KMS-11 (cell line): Measurements from ENCODE around the gene SLC25A3.
A peak's percentile ranks its signal among the peaks of the same experiment; 100 is the strongest.

Experiments
- H2AFZ ChIP-seq: fragments of 200-600 bp; sonication (generic); 2 replicates; pipeline ENCODE4 v1.6.1; 2016; ENCODE audit warnings: antibody characterized with exemption, mixed run types, low read depth
- H3K27ac ChIP-seq: fragments of 200-600 bp; sonication (generic); 2 replicates; pipeline ENCODE4 v1.6.1; 2016; ENCODE audit warnings: mild to moderate bottlenecking, mixed run types
- H3K27me3 ChIP-seq: fragments of 200-600 bp; sonication (generic); 2 replicates; pipeline ENCODE4 v1.6.1; 2017; ENCODE audit warnings: mild to moderate bottlenecking, low read depth, mixed run types, moderate library complexity; ENCODE audit not compliant: insufficient read depth
- H3K36me3 ChIP-seq: fragments of 200-600 bp; sonication (generic); 2 replicates; pipeline ENCODE4 v1.6.1; 2017; ENCODE audit warnings: mild to moderate bottlenecking, mixed run types; ENCODE audit not compliant: insufficient read depth
- H3K4me1 ChIP-seq: fragments of 200-600 bp; sonication (generic); 2 replicates; pipeline ENCODE4 v1.6.1; 2016; ENCODE audit warnings: mild to moderate bottlenecking, low read depth, mixed run types; ENCODE audit not compliant: poor library complexity, severe bottlenecking
- H3K4me2 ChIP-seq: fragments of 200-600 bp; sonication (generic); 2 replicates; pipeline ENCODE4 v1.7.0; 2016; ENCODE audit warnings: mild to moderate bottlenecking, mixed run types
- H3K4me3 ChIP-seq: fragments of 200-600 bp; sonication (generic); IDR thresholded peaks from 2 replicates; pipeline ENCODE4 v1.6.1; 2017; ENCODE audit warnings: low read depth, low read length, mixed read lengths; ENCODE audit not compliant: insufficient read depth
- H3K79me2 ChIP-seq: fragments of 200-600 bp; sonication (generic); 2 replicates; pipeline ENCODE4 v1.6.1; 2016; ENCODE audit warnings: low read depth, mixed run types; ENCODE audit not compliant: insufficient read depth
- H3K9ac ChIP-seq: fragments of 200-600 bp; sonication (generic); 2 replicates; pipeline ENCODE4 v1.6.1; 2016; ENCODE audit warnings: mild to moderate bottlenecking, mixed run types
- H4K20me1 ChIP-seq: fragments of 200-600 bp; sonication (generic); 2 replicates; pipeline ENCODE4 v1.6.1; 2016; ENCODE audit warnings: mild to moderate bottlenecking, mixed run types; ENCODE audit not compliant: insufficient read depth
- CTCF ChIP-seq: fragments of 200-600 bp; sonication (generic); conservative IDR thresholded peaks from 2 replicates; pipeline ENCODE4 v1.6.1; 2017; ENCODE audit warnings: low read depth, mild to moderate bottlenecking, antibody characterized with exemption, low read length, moderate library complexity, mixed read lengths

Gene SLC25A3

GRCh38 chr12:98644433-98644711 is 50.9 kb downstream of the SLC25A3 start:
- no peak for TF ChIP-seq CTCF
- Histone ChIP-seq H2AFZ (peak overlapping the region; percentile 82), H3K4me3 (no peak overlapping the region), H3K79me2 (peaks cover 30% of the 10 kb centered on the region), H3K4me2 (peak overlapping the region; percentile 85; the same call in 1 of the 2 replicates), H4K20me1 (no peaks in the 10 kb centered on the region), H3K27ac (peak overlapping the region; percentile 68), H3K4me1 (peaks cover 7% of the 10 kb centered on the region), H3K9ac (peak overlapping the region; percentile 70), H3K27me3 (no peaks in the 10 kb centered on the region), H3K36me3 (no peaks in the 10 kb centered on the region)

GRCh38 chr12:98644712-98645571 is 51.5 kb downstream of the SLC25A3 start, which contains the start of the genes APAF1 and IKBIP:
Gene APAF1, plus strand, starts transcription at chr12:98645290. Its CDS starts 3,070 bp downstream, at chr12:98648360.
Gene IKBIP, minus strand, starts transcription at chr12:98644788. Its CDS starts 87 bp downstream, at chr12:98644701.
- Histone ChIP-seq H3K4me1 (peaks cover 7% of the 10 kb centered on the region), H3K4me3 (no peak within 1 kb of the TSS), H3K27me3 (no peaks in the 10 kb centered on the region), H3K4me2 (peak within 1 kb of the TSS; percentile 85), H3K27ac (peak within 1 kb of the TSS; percentile 68), H4K20me1 (no peaks in the 10 kb centered on the region), H3K79me2 (peaks cover 30% of the 10 kb centered on the region), H3K36me3 (no peaks in the 10 kb centered on the region), H3K9ac (peak within 1 kb of the TSS; percentile 70), H2AFZ (peak within 1 kb of the TSS; percentile 82)
- TF ChIP-seq CTCF, result no peak

- peaks cover 30% of the 10 kb centered on the region for H3K79me2 ChIP-seq
- no peaks in the 10 kb centered on the region for H4K20me1 ChIP-seq
- H3K27ac ChIP-seq, result no peak overlapping the region
- no peaks in the 10 kb centered on the region for H3K27me3 ChIP-seq
- no peaks in the 10 kb centered on the region for H3K36me3 ChIP-seq
- TF ChIP-seq CTCF, result no peak
- H3K9ac ChIP-seq, result peak overlapping the region; percentile 20; the same call in 1 of the 2 replicates
- peaks cover 7% of the 10 kb centered on the region for H3K4me1 ChIP-seq
- peak overlapping the region; percentile 76 for H2AFZ ChIP-seq
- H3K4me2 ChIP-seq, result peak overlapping the region; percentile 60
- no peak overlapping the region for H3K4me3 ChIP-seq
Observed at GRCh38 chr12:98645572-98646067, 52.1 kb downstream of the SLC25A3 start.

- no peaks in the 10 kb centered on the region for H3K27me3 ChIP-seq
- peaks cover 22% of the 10 kb centered on the region for H3K79me2 ChIP-seq
- H3K4me3 ChIP-seq, result no peak overlapping the region
- no peak overlapping the region for H3K9ac ChIP-seq
- H3K4me2 ChIP-seq, result peak overlapping the region; percentile 60; the same call in 1 of the 2 replicates
- no peak overlapping the region for H2AFZ ChIP-seq
- H3K36me3 ChIP-seq, result no peaks in the 10 kb centered on the region
- TF ChIP-seq CTCF, result no peak
- no peaks in the 10 kb centered on the region for H4K20me1 ChIP-seq
- no peak overlapping the region for H3K27ac ChIP-seq
- peaks cover 7% of the 10 kb centered on the region for H3K4me1 ChIP-seq
Observed at GRCh38 chr12:98646294-98647090, 53.0 kb downstream of the SLC25A3 start.
